Cerebellar cortex (tissue), 1 donor: ENCODE data around the gene ZFP3.
"Not testable (repeated sequence)": the region's sequence is repeated elsewhere in the genome, so short reads cannot be mapped to it uniquely, and the experiment has no call there.

Experiments used
- DNase-seq: peaks from one replicate; pipeline ENCODE4 v3.0.0-alpha.2; 2015; ENCODE audit warnings: low spot score

Gene ZFP3

GRCh38 chr17:5078106-5079028 lies at the start of gene ZFP3:
Gene ZFP3 (plus strand): TSS chr17:5078467. CDS start chr17:5091505, 13,038 bp downstream.
- peak; percentile 83 for DNase-seq

- not testable (repeated sequence) for DNase-seq
These were observed 48.1 kb upstream of the ZFP3 start for GRCh38 chr17:5030168-5030567.

DNA sequence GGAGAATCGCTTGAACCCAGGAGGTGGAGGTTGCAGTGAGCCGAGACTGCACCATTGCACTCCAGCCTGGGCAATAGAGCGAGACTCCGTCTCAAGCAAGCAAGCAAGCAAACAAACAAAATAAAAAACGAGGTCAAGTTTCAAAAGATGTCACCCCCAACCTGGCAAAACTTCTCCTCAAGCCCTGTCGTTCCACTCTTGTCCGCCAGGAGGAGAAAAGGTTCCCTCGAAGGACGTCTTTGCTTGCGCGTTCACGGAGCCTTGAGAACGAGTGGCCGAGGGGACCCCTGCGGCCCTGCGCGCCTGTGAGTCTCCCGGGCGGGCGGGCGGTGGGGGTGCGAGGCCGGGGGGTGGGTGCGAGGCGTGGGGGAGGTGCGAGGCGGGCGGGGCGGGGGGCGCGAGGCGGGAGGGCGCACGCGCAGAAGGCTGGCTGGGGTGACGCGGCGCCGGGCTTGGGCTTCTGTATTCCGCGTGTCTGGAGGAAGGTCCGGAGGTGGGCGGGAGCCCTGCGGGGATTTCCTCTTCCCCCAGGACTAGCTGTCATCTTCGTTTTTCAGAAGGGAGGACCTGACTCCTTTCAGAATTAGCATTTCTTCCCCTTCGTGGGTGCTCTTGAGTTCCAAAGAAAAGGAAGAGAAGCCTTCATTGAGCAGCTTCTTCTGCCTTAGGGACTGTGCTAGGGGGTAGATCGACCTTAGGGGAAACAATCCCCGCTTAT lies 46.7 kb upstream of the ZFP3 start:
- peak; percentile 78 for DNase-seq

DNA sequence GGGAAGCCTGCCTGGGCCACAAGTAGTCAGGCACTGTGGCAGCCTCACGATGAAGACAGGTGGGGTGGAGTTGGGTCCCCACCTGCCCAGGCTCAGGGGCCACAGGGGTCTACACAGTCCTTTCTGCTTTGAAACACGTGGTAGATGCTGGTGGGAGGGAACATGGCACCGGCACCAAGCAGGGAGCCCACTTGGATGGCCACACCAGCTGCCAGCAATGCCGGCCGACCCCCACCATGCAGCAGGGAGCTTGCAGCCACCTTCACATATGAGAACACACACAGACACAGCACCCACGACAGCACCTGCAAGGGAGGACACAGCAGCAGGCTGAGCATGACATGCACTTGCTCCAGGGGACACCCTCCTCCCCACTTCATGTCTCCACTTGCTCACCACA lies 45.4 kb upstream of the ZFP3 start:
- no peak for DNase-seq

- no peak for DNase-seq
These were observed 44.8 kb upstream of the ZFP3 start for GRCh38 chr17:5033352-5034015.

DNA sequence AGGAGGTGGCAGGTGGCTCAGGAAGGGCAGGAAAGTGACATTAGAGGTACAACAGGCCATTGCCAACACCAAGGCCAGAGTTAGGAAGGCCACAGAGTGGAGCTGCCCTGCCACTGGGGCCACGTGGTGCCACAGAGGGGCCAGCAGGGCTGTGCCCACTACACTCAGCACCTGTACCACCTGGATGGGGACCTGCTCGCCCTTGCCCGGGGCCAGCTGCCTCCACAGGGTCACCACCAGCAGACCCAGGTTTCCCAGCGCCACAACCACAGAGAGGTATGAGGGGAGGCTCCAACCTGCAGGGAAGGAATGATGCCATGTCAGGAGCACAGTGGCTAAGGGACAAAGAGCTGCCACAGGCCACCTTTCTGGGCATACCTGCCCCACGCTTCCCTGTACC lies 44.2 kb upstream of the ZFP3 start:
- DNase-seq, result no peak

- no peak for DNase-seq
These were observed 43.6 kb upstream of the ZFP3 start for GRCh38 chr17:5034651-5035050.

GRCh38 chr17:5035315-5035714 lies 43.0 kb upstream of the ZFP3 start, which contains the start of gene SLC52A1:
Gene SLC52A1 (minus strand): TSS chr17:5035426. CDS start chr17:5034606, 820 bp downstream.
- DNase-seq, result no peak

GRCh38 chr17:5042157-5043022 lies 35.9 kb upstream of the ZFP3 start:
- DNase-seq, result no peak

GRCh38 chr17:5043524-5043923 lies 34.7 kb upstream of the ZFP3 start:
- DNase-seq, result no peak

- no peak for DNase-seq
These were observed 33.6 kb upstream of the ZFP3 start for GRCh38 chr17:5044630-5045029.

DNA sequence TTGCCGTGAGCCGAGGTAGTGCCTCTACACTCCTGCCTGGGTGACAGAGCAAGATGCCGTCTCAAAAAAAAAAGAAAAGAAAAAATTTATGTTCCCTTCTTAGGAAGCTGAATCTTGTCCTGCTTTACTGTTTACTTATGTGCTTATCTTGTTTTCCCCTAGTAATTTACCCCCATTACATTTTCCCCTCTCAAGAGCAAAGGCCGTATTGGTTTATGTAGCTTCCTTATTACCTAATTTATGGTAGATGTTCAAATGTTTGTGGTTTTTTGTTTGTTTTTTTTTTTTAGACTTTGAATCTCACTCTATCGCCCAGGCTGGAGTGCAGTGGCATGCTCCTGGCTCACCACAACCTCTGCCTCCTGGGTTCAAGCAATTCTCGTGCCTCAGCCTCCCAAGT lies 32.8 kb upstream of the ZFP3 start:
- no peak for DNase-seq

- no peak for DNase-seq
These were observed 30.8 kb upstream of the ZFP3 start for GRCh38 chr17:5047446-5047845.

DNA sequence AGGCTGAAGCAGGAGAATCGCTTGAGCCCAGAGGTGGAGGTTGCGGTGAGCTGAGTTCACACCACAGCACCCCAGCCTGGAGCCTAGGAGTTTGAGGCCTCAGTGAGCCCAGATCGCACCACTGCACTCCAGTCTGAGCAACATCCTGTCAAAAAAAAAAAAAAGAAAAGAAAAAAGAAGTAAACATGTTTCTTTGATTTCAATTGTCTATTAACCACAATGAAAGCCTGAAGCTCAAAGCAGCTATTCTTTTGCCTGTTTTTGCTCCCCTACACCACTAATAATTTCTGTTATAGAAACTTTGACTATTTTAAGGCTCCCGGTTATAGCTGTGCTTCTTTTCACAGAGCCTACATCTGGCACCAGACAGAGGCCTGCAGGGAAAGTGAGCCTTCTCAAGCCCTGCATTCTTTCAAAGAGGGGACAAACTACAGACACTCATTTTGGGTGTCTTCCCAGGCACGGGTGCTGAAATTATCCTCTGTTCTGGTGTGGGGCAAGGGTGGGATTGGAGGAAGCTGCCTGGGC lies 28.9 kb upstream of the ZFP3 start:
- DNase-seq, result no peak

- DNase-seq, result no peak
These were observed 28.0 kb upstream of the ZFP3 start for GRCh38 chr17:5050278-5050677.

DNA sequence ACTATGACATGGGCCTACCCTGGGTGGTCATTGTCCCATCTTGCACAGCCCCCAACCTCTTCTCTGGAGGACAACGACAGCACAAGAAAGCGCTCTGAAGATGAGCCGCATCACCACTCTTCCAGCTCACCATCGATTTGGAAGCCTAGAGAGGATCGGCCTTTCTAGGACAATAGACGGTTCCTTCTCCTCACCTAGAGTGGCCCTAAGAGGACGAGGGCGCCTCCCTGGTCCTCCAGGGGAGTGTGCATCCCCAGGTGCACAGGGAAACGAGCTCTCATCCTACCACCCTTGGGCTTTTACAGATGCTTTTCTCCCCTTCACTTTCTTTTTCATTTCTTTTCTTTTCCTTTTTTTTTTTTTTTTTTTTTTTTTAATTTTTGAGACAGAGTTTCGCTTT lies 22.7 kb upstream of the ZFP3 start:
- DNase-seq, result no peak

GRCh38 chr17:5065227-5065744 lies 13.0 kb upstream of the ZFP3 start:
- no peak for DNase-seq

DNA sequence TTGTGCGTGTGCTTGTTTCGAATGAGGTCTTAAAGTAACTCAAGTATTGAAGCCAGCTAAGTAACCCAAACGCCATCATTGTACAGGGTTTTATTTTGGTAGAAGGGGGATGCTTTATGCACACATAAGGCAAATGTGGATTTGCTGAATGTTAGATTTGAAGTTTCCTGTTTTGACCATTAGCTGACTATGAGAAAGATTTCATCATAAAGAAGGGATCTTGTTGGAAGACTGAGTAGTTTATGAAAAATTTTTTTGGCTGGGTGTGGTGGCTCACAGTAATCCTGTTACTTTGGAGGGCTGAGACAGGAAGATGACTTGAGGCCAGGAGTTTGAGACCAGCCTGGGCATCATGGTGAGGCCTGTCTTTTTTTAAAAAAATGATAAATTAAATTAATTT lies 10.0 kb upstream of the ZFP3 start:
- DNase-seq, result no peak

- no peak for DNase-seq
These were observed 8.5 kb upstream of the ZFP3 start for GRCh38 chr17:5069724-5070123.

GRCh38 chr17:5075472-5075871 lies 2.8 kb upstream of the ZFP3 start:
- not testable (repeated sequence) for DNase-seq

GRCh38 chr17:5077275-5077674 lies 992 bp upstream of the ZFP3 start:
- DNase-seq, result not testable (repeated sequence)
